GM19372 (cell line): ENCODE results near the gene DRGX.

Source experiments
- ATAC-seq: cut with Tn5 transposase; IDR thresholded peaks from one replicate; pipeline ENCODE4 v1.9.1; 2021; ENCODE audit warnings: mild to moderate bottlenecking, low read depth, moderate library complexity; ENCODE audit not compliant: unreplicated experiment

Gene DRGX

DNA sequence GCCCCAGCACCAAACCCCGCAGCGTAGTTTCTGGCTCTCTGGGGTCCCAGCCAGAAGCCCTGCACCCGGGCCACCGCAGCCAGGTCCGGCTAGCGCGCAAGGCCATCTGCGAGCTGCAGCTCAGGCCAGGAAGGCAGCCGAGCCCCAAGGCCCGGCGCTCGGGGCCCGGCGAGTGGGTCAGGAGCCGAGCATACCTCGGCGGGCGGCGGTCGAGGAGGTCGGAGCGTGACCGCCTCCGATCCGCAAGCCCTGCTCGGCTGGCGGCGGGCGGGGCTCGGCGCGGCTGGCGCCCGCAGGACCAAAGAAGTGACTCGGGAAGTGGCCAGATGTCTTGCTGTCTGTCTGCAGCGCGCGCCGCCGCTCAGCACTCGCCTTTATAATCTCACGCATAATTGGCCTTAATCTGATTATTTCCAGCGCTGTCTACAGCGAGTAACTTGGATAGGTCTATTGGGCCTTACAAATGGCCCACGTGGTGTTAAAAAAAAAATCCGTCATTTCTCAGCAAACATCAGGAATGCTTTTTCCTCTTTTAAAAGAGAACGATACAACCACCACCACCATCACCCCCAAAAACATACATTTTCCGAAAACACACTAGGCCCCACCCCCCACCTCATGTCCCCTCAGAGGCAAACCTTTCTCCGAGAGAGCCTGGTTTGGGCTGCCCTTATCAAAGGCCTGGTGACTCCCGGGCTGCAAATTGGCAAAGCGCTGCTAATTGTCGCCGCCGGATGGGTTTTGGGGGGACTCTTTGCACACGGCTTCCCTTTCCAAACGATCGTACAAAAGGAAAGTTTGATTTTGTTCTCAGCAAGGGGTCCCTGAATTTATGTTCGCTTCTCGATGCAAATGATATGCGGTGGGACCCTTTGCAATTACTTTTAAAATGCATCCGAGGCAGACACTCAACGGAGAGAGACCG, at the start of gene DRGX:
DRGX (minus strand) TSS at position 349 of the 925 bp plus-strand sequence. CDS start 649 bp downstream, outside the sequence.
- no peak for ATAC-seq

DNA sequence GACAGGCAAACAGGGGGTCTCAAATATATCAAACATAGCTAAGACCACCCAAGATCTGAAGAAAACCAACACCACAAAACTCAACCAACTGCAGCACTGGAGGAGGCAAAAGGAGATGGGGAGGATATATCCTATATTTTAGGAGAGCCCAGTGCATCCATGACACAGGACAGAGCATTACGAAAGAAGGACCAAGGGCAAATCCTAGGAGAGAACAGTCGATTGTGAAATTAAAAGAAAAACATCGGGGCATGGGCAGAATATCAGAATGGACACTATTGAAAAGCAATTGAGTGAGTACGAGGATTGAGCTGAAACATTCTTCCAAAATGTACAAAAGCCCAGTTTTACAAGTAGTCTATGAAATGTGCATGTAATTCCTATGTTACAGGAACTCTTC, 48.5 kb upstream of the DRGX start:
- no peak for ATAC-seq

DNA sequence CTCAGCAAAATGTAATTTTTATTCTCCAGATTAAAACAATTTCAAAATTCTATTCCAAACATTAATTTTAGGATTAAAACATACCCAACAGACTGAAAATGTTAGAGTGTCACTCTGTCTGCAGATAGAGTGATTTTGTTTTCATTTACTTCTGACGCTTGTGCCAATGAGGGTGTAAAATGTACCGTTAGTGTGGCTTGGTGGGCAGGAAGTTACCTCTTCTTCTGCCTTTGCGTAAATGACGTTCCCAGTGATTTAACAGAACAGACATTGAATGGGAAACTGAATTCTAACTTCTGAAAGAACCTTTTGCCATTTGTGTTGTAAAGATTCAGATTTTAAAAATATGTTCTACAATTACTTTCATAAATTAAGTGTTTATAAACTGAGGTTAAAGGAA, 47.0 kb upstream of the DRGX start:
- no peak for ATAC-seq

DNA sequence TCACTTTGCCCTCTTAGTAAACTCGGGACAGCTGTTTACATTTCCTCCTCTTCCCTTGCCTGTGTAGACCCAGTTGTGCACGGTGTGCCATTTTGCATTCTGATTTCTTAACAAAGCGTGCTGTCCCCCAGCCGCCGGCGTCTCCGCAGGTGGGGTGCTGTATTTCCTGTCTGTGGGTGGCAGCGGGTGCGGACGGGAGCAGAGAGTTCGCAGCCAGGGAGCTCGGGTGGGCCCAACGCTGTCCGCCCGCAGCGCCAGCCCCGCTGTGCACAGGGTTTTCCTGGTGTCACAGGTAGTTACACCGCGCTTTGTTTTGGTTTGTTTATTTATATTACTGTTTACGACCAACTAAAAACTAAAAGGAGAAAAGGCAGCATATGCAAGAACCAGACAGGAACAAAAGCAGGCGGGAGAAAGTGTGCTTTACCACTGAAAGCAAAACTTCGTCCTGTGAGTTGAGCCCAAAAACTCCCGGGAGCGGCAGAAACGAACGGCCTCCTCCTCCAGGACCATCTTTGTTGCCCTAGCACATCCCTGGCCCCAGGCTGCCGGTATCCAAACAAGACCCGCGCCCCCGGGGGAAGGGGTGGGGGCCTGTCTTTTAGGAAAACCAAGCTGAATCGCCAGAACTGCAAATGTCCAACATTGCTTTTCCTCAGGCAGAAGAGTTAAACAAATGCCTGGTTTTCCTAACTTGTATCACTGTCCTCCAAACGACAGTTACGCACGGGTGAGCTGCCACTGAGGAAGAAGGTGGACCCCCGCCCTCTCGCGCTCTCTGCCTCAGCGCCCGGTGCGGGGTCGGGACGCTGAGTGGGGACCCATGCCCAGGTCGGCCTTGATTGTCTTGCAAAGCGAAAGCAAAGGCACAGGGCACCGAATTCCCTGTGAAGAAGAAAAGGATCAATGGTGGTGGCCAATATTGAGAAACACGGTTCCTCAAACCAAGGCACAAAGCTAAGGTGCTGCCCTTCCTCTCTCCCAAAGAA, 45.9 kb upstream of the DRGX start:
- ATAC-seq, result no peak

DNA sequence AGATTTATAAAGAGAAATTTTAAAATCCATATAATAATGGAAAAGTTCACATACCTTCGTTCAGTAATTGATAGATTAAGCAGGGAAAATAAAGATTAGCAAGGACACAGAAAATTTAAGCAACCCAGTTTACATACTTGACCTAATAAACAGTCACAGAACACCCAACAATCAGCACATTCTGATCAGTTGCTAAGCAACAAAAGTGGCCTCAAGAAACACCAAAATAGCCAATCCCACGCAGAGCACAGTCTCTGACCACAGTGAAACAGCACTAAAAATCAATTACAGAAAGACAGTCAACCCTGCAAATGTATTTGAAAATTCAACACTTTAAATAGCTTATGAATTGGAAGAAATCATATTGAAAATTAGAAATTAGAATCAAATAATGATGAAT, 39.3 kb upstream of the DRGX start:
- no peak for ATAC-seq

DNA sequence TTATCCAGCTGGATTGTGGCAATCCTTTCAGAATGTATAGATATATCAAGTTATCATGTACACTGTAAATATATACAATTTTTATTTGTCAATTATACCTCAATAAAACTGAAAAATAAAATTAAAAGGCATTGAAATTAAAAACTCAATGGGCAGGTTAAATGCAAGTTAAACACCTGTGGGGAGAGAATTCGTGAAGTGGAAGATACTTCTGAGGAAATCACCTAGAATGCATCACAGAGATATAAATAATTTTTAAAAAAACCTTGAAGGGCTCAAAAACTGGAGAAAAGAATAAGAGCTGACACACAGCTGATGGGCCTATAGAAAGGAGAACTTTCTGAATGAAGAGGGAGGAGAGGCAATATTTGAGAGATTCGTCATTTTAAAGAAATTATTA, 37.2 kb upstream of the DRGX start:
- no peak for ATAC-seq

DNA sequence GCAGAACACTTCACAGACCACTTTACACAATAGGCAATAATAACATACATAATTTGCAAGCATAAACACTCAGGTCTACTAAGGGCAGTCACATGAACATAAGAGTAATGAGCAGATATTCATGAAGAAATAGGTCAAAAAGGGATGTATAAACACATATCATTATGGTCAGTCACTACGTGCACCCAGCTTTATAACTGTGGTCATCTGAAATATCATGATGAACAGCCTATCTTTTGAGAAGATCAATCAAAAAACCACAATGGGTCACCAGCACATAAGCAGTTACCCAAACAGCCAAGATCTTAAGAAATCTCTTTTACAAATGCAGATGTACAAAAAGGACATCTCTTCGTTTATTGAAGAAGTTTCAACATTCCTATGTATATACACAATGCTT, 35.5 kb upstream of the DRGX start:
- no peak for ATAC-seq

DNA sequence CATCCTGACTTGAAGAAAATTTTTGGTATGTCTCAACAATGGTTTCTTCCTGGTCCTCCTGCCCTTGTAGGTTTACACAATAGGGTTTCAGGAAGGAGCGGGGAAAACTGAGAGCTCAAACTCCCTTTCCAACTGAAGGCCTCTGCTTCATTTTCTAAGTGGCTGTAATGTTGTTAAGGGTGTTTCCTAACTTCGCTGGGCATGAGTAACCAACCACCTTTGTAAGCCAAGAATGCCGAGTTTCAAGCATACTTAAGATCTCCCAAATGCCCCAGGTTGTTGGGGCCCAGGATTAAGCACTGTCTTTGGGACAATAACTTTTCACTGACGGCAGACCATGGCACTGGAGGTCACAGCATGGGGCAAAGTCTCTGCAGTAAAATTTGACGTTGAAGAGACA, 33.6 kb upstream of the DRGX start:
- no peak for ATAC-seq

DNA sequence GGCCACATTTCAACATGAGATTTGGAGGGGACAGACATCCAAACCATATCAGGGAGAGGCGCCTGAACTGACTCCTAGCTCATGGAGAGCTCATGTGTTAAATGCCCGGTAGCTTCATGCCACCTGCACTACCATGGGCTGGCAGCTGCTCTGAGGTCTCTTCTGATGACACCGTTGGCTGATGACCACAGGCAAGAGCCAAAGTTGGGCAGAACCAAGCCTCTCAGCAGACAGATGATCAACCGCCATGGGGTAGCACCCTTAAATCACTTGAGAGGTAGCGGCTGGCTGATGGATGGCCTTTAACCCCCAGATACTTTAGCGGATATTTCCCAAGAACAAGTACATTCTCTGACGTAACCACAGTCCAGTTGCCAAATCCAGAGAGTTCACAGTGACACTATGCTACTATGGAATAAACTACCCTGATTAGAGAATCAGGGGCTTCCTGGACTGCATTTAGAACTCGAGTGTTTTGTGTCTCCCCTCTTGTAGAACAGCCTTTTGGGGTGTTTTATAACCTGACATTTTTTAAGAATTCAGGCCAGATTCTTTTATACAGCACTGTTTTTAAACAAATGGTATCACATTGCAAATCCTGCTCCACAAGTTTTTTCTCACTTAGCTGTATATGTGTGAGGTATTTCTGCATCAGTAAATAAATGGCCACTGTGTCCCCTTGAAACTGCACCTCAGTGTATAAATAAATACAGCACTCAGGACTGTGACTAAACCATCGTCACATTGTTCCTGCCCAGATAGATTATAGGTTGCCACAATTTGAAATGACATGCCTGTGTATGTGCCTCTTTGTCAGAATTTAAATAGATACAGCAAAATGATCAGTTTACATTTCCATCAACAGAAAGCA, 30.8 kb upstream of the DRGX start:
- ATAC-seq, result no peak

DNA sequence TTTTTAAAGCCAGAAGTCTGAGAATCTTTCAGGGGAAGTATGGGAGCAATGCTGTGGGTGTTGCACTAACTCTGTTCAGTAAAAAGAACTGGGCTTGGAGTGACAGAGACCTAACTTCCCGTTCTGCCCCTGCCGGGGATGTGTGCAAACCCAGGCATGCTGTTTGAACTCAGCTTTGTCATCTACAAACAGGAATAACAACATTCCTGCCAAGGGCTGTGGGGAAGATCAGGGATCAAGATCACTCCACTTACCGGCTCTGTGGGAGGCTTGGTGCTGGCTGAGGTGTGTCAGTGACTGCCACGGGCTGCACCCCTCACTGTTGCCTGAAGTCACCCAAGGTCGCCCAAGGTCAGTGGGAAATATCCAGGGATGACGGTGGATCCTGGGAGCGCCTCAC, 23.1 kb upstream of the DRGX start:
- no peak for ATAC-seq

DNA sequence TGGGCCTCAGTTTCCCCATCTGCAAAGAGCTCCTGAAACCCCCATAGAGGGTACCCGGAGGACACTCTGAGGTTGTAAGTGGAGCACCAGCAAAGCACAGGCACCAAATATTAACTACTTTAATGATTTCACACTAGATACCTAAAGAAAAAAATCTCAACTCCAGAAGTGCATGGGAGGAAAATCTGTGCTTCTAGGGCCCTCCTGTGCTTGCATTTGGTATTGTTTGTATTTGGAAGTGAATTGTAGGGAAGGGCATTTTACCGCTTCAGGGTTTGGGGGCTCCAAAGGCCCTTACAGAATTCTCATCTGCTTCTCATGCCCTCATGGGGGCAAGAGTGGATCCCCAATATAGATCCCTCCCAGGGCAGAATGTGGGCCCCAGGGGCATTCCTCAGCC, 22.4 kb upstream of the DRGX start:
- ATAC-seq, result no peak

DNA sequence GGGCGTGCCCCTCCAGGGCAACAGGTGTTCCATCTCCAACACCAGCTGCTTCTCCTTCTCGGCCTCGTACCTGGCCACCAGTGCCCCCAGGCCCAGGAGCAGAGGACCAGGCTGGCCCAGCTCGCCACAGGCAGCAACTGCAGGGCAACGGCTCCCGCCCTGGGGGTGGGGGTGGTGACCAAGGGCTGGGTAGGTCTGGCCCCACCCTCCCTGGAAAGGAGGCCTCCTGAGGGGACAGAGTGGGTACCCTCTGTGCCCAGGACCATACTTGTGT, 22.1 kb upstream of the DRGX start:
- ATAC-seq, result no peak

DNA sequence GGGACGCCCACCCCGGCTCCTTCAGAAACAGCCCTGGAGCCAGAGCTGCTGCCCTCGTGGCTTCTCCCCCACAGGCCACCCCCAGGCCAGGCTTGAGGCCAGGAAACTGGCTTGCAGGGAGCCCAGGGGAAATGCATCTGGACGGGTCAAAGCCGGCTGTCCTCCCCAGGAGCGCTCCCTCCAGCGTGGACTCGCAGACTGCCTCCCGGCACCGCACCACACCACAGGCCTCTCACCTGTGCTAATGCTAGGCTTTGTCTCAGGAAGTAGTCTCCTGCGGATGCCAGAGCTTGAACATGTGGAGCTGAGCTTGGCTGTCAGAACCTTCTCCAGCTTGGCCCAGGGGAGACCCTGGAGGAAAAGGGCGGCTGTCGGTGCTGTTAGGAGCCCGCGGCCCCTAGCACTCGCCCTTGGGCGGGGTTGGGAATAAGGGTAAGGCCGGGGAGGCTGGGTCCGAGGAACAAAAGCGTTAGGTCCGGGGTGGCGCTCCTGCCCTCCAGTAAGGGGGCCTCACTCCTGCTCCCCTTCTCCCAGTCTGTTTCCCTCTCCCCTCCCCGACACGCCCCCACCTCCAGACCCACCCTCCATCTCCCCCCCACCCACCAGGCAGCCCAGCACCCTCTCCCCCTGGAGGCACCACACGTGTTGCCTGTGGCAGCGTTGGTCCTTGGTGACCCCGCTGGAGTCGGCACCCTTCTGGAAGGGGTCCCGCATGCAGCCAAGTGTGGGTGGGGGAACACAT, 21.6 kb upstream of the DRGX start:
- ATAC-seq, result no peak

DNA sequence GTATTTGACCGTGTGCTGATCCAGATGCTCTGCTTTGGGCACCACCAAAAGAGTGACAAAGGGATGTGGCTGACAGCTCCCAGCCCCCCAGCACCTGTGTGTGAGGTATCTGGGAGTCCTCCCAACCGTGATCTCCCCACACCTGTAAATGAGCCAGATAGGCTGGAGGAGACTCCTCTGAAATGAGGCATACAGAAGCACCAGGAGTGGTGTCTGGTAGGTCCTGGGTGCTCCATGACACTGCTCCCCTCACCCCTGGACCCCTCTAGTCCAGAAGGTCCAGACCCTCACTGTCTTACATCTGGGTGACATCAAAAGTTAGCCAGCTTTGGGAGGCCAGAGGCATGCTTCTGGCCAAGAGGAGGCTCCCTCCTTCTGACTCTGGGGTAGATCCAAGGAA, 20.0 kb upstream of the DRGX start:
- ATAC-seq, result no peak

DNA sequence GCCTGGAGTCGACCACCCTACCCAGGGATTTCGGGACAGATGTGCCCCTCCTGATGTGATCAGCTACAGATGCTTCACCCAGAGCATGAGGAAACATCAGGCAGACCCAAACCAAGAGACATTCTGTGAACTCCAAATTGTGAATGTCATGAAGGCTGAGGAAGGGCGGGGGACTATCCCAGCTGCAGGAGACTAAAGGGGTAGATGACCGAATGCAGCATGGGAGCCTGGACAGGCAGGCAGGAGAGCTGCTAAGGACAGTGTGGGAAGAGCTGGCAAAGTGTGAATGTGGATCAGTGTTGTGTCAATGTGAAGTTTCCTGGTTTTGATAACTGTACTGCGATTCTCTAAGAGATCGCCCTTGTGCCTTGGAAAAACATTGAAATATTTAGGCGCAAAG, 19.2 kb upstream of the DRGX start:
- ATAC-seq, result no peak

DNA sequence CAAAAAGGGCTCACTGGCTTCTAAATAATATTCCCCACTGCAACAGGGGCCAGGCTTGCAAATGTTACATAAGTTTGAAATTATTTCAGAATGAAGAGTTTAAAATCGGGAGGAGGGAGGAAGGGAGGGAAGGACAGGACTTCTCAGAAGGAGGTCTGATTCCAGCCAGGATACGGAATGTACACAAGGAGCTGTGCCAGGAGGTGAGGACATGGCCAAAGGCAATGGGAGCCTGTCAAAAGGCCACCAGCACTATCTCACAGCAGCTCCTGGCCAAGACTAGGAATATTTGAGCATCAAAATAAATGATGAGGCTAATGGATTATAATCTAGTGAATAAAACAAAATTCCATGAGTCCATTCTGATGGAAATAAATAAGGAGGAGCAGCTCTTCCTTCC, 18.6 kb upstream of the DRGX start:
- ATAC-seq, result no peak

DNA sequence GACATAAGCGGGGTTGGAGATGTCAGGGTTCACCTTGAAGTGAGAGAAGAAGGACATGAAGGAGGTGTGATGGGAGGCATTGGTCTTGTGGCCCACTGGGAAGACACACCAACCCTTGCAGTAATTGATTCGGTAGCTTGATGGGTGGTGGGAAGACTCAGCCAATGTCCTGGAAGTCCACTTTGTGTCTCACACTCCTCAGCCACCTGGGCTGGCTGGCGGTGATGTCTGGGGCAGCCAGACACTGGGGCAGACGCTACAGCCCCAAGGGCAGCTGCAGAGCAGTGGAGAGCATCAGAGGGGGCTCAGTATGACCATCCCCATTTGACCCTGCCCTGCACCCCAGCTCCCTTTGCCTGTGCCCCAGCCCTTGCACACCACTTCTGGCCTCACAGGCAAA, 16.7 kb upstream of the DRGX start:
- no peak for ATAC-seq

DNA sequence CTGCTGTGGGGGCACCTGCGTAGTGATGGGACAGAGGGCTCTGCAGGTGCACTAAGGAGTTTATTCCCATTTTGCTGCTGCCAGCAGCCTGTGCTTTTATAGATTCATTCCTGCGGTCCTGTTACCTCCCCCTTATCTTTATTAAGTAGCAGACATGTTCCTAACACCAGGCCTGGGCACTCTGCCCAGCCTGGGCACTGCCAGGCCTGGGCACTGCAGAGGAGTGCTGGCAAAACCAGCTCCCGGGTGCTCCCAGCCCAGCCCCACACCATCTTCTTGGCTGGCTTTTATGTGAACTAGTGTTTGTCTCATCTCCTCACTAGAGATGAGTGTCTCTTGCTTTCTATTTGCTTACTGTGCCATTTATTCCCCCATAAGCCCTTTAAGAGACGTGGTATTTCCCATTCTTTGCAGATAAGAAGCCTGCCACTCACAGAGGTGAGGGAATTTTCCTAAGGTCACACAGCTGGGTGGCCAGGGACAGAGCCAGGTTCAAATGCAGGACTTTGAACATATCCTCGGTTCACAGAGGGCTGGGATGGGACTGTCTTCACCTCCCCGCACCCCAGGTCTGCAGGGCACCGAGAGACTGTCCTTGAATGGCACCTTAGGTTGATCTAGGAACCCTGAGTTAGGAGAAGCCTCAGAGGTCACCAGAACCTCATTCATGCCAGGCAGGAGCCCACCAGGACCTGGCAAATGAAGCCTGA, 14.6 kb upstream of the DRGX start:
- no peak for ATAC-seq

DNA sequence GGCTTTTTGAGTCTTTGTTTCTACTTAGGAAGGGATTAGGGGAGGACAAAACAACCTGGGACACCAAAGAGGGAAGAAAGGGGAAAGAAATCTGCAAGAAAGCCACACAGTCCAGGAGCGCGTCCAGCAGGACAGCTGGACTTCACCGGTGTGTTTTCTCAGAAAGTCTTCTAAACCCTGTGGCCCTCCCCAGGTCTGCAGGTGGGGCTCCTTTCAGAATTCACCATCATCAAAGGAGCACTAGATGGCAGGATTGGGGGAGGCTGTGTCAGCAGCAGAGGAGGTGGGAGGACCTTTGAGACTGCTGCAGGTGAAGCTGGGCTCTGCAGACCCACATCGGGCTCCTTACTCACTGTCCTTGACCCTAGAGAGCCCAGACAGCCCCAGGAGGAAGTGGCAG, 13.9 kb upstream of the DRGX start:
- no peak for ATAC-seq
